ENCODE measurements around the gene NEK6. TPM values are rescaled to one million over a fixed set of nuclear protein-coding genes. Genes with fewer than 3 reads are reported as not detected.

The NEK6 gene
- 10 to 100 TPM; 15.8 to 24.6 (median 18.3) TPM for polyA plus RNA-seq

GRCh38 chr9:124257844-124258606 is at the start of gene NEK6:
Gene NEK6 (plus strand): TSS chr9:124257949. CDS start chr9:124301965, 44,016 bp downstream.
- WGBS, 3 donors, result 0 to 1% (median 1%) methylated on average over 90 to 109 of the region's 116 CpGs
- H3K27ac ChIP-seq (ENCODE audit: low read depth, low read length), result peak within 1 kb of the TSS; percentile 32

DNA sequence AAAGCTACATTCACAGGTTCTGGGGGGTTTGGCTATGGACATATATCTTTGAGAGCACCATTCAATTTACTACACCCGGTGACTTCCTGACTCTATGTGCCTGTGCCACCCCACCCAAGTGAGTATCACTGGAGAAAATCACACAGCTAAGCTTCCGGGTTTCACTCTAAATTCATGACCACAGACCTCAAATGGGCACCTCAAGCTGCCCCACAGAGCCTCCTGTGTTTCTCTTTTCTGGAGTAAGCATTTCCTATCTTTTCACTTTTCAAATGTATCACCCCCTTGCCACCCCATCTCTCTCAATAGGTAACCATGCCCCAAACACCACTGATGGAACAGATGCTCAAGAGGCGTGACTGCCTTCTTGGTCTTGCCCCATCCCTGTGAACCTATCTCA is 49.2 kb upstream of the NEK6 start:
- WGBS, 3 donors, result 70 to 92% (median 75%) methylated on average over 3 of the region's 3 CpGs
- H3K27ac ChIP-seq (ENCODE audit: low read depth, low read length), result no peak overlapping the region

- no peak overlapping the region for H3K27ac ChIP-seq (ENCODE audit: low read depth, low read length)
- WGBS, 3 donors, result 79 to 85% (median 84%) methylated on average over 7 of the region's 7 CpGs
Measured at GRCh38 chr9:124209279-124209678, 48.5 kb upstream of the NEK6 start.

- WGBS, 3 donors, result 94 to 98% (median 96%) methylated on average over 2 of the region's 2 CpGs
Measured at GRCh38 chr9:124209774-124210173, 48.0 kb upstream of the NEK6 start.

DNA sequence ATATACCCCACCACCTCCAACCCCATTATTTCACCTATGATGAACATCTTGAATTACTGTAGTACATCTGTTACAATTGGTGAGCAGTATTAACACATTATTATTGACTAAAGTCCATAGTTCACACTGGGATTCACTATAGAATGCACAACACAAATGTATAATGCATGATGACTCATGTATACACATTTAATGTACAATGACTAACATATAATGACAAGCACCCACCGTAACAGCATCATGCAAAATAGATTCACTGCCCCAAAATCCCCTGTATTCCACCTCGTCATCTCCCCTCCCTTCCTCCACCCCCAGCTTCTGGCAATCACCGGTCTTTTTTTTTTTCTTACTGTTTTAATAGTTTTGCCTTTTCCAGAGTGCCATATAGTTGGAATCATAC is 47.1 kb upstream of the NEK6 start:
- no peak overlapping the region for H3K27ac ChIP-seq (ENCODE audit: low read depth, low read length)
- WGBS, 3 donors, result 80 to 99% (median 85%) methylated on average over 3 of the region's 3 CpGs

More at GRCh38 chr9:124209774-124210173, 48.0 kb upstream of the NEK6 start:
- no peak overlapping the region for H3K27ac ChIP-seq (ENCODE audit: low read depth, low read length)

DNA sequence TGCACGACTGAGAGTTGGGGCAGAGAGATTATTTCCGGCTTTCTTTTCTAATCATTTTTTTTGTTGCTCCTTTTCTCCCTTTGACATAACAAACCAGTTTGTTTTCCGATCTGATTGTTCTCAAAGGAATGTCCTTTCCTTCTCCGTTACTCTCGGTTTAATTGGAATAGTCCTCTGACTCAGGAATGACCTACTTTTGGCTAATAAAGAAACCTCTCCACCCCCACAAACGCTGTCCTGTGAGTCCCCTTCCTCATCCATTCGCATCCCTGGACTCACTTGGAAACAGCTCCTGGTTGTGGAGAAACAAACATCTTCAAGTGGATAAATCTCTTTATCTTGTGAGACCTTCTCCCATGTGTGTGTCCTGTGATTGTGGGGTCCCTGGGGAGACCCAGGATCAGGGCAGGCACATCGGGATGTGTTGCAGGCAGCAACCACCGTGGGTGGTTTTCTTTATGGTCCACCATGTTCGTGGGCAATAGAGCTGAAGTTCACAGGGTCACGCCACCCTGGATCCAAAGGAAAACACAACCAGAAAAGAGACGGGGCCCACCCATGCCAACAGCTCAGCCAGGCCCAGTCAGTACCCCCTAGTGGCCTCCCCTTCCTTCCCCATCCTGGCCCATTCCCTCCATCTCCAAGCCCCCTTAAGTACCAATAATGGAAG is 45.2 kb upstream of the NEK6 start:
- WGBS, 3 donors, result 61 to 74% (median 70%) methylated on average over 12 of the region's 12 CpGs

GRCh38 chr9:124213396-124213795 is 44.4 kb upstream of the NEK6 start:
- no peak overlapping the region for H3K27ac ChIP-seq (ENCODE audit: low read depth, low read length)
- 88 to 90% (median 90%) methylated on average over 12 of the region's 12 CpGs for WGBS, 3 donors

More for the DNA sequence above, 45.2 kb upstream of the NEK6 start:
- H3K27ac ChIP-seq (ENCODE audit: low read depth, low read length), result no peak overlapping the region

- H3K27ac ChIP-seq (ENCODE audit: low read depth, low read length), result no peak overlapping the region
- 37 to 76% (median 52%) methylated on average over 8 of the region's 8 CpGs for WGBS, 3 donors
Measured at GRCh38 chr9:124214116-124214515, 43.6 kb upstream of the NEK6 start.

DNA sequence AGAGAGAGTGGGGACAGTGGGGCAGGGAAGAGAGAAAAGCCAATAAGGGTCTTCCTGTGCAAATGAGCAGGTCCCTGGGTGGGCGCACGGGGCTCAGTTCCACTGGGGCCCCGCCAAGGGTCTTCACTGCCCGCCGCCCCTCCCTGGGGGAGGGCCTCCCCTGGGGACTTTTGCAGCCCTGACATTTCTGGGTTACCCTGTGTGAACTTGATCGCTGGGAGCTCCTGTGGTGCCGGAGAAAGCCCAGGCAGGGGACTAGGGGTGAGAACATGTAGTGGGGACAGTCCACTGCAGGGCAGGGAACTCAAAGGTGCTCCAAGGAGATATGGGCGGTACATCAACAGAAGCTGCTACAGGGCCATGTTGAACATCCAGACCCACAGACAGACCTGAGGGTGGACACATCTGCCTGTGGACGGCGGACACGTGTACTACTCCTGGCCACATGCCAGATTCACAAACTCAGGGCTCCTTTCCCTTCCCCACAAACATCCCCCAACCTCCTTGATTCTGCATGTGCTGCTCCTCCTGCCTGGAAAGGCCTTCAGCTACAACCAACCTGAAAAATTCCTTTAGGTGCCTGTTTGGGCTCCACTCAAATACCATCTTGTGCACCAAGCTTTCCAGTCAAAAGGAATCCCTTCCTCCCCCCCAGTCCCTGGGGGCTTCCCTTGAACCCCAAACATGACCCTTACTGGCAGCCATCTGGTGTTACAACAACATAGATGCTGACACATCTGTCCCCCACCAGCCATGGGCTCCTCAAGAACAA is 43.0 kb upstream of the NEK6 start:
- WGBS, 3 donors, result 62 to 80% (median 67%) methylated on average over 8 to 11 of the region's 11 CpGs

GRCh38 chr9:124215368-124215910 is 42.3 kb upstream of the NEK6 start:
- 85 to 88% (median 88%) methylated on average over 6 of the region's 6 CpGs for WGBS, 3 donors
- H3K27ac ChIP-seq (ENCODE audit: low read depth, low read length), result no peak overlapping the region

More for the DNA sequence above, 43.0 kb upstream of the NEK6 start:
- no peak overlapping the region for H3K27ac ChIP-seq (ENCODE audit: low read depth, low read length)

GRCh38 chr9:124215956-124216355 is 41.8 kb upstream of the NEK6 start:
- 93 to 96% (median 96%) methylated on average over 15 of the region's 15 CpGs for WGBS, 3 donors
- no peak overlapping the region for H3K27ac ChIP-seq (ENCODE audit: low read depth, low read length)

DNA sequence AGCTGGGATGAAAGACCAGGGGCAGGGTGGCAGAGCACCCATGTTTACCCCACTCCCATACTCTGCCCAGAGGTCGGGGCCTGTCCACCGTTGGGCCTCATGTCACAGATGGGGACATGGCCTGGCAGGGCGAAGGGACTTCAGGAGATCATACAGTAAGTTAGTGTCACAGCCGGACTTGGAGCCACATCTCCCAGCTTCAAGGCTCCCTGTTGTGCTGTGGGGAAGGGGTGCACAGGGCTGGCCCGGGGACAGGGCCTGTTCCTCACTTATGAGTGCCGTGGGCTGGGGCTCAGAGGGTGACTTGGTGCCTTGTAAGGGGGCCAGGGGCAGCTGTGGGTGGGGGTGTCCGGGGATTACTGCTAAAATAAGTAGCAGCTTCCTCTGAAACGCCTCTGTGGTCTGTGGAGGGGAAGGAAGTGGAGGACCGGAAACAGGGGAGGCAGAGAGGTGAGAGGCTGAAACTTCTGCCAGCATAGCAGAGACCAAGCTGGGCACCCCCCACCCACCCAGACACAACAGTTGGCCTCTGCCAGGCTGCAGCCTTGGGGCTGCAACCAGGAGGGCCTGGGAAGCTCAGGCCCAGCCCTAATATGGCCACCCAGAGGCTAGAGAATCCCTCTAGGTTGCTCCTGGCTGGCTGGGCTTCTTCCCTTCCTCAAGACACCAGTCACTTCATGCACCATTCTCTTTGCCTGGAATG is 41.1 kb upstream of the NEK6 start:
- H3K27ac ChIP-seq (ENCODE audit: low read depth, low read length), result no peak overlapping the region
- 44 to 85% (median 48%) methylated on average over 9 of the region's 9 CpGs for WGBS, 3 donors

GRCh38 chr9:124217836-124218437 is 39.8 kb upstream of the NEK6 start:
- H3K27ac ChIP-seq (ENCODE audit: low read depth, low read length), result no peak overlapping the region
- 63 to 88% (median 66%) methylated on average over 8 of the region's 8 CpGs for WGBS, 3 donors

DNA sequence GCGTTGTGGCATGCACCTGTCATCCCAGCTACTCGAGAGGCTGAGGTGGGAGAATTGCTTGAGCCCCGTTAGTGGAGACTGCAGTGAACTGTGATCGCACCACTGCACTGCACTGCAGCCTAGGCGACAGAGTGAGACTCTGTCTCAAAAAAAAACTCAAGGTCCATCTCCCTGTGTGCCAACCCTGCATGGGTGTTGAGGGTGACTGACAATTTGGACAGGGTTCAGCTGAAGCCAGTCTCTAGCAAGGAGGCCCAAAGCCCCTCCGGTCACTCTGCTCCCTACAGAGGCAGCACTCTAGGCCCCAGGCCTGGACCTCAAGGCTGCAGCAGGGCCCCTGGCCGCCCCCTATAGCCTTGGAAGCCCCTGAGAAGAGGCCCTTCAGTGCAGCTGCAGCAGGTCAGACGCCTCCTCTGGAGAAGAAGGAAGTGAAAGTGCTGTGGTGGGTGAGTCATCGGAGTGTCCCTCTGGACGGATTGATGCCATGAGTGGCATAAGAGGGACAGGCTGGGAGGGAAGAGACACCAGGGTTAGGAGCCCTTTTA is 39.2 kb upstream of the NEK6 start:
- H3K27ac ChIP-seq (ENCODE audit: low read depth, low read length), result no peak overlapping the region
- 55 to 77% (median 65%) methylated on average over 10 of the region's 10 CpGs for WGBS, 3 donors

DNA sequence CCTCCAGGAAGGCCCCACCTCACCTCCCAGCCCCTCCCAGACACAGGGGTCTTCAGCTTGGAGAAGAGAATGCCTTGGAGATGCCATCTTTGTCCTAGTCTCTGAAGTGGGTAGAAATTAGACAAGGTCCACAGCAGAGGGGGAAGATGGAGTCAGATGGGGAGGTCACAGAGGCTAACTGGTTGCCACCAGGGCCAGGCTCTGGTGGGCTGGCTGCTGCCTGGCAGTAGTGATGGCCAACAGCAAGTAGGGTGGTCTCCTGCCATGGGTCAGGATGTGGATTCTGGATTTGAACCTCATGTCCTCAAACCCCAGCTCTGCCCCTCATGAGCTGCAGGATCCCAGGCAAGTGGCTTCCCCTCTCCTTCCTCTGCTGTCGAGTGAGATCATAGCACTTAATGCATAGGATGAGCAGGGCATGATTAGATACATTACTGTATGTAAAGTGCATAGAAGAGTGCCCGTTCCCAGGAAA is 38.7 kb upstream of the NEK6 start:
- no peak overlapping the region for H3K27ac ChIP-seq (ENCODE audit: low read depth, low read length)
- WGBS, 3 donors, result 66 to 92% (median 71%) methylated on average over 2 of the region's 2 CpGs

DNA sequence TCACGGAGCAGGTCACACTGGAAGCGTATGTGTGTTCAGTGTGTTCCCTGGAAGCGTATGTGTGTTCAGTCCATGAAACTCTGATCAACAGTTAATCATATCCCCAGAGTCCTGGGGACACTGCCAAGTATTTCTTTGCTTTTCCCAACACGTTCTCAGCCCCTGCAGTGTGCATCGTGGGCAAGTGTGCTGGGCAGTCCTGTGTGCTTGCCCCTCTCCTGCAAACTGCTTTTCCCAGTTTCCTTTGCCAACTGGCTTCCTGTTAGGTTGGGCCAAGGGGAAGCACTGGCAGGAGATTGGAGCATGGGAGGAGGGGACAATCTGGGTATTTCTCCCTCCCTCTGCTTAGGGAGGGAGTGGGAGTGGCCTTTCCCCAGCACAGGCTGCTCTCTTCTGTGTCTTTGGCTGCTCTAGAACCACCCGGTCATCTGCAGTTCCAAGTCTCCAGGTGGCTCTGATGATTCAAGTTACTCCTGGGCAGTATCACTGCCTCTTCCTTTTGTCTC is 36.8 kb upstream of the NEK6 start:
- peak overlapping the region; percentile 53 for H3K27ac ChIP-seq (ENCODE audit: low read depth, low read length)
- 9 to 27% (median 20%) methylated on average over 6 of the region's 6 CpGs for WGBS, 3 donors

DNA sequence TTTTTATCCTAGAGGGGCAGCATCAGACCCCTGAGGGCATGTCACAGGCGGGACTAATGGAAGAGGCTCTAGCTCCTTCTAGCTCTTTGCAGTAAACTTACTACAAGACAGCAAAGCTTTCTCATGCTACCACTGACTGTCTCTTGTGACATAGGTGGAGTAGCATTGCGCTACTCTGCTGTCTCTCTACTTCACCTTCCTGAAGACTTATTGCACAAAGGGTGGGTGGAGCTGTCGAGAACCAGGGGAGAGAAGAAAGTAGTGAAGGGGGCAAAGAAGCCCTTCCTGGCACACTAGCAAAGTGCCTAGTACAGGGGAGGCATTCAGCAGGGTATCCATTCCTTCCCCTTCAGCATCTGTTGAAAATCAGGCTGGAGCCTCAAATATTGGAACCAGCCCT is 36.1 kb upstream of the NEK6 start:
- 60 to 95% (median 73%) methylated on average over 3 of the region's 3 CpGs for WGBS, 3 donors
- no peak overlapping the region for H3K27ac ChIP-seq (ENCODE audit: low read depth, low read length)
